Pancreas (tissue), 10 donors: Measurements from ENCODE around the gene MEGF11. TPM values are rescaled to one million over a fixed set of nuclear protein-coding genes. Genes with fewer than 3 reads are reported as not detected.

Experiments
- ATAC-seq, 4 donors: fragments of 200-7000 bp; cut with Tn5 transposase; one replicate each; pipeline versions ENCODE4 v1.8.0 to v1.9.1; 2020; ENCODE audit warnings: mild to moderate bottlenecking in 4 of 4, moderate library complexity in 4 of 4
- DNase-seq, 6 donors: peaks; one replicate each; pipeline ENCODE4 v3.0.0-alpha.2; 2020
- FAIRE-seq: peaks from 2 replicates; lab custom pipeline; 2012; peaks lifted over from hg19 to GRCh38; lab: Jason Lieb, UNC
- H3K27ac ChIP-seq, 4 donors: fragments of 200-600 bp; sonication (generic); 1 replicate in 3 of 4; 2 replicates in 1 of 4; pipeline versions ENCODE4 v1.5.0 to v1.8.0; 2020
- H3K27me3 ChIP-seq, 4 donors: fragments of 200-600 bp; one replicate each; pipeline ENCODE4 v1.8.0; 2021
- H3K36me3 ChIP-seq, 3 donors: fragments of 200-600 bp; sonication (generic) in 1 of 3; one replicate each; pipeline versions ENCODE4 v1.5.0 to v1.8.0; 2020 to 2021
- H3K4me1 ChIP-seq, 3 donors: fragments of 200-600 bp; one replicate each; pipeline ENCODE4 v1.8.0; 2021
- H3K4me3 ChIP-seq, 4 donors: fragments of 200-600 bp; sonication (generic) in 2 of 4; one replicate each; pipeline versions ENCODE4 v1.5.0 to v1.8.0; 2020 to 2021
- H3K9me3 ChIP-seq, 4 donors: fragments of 200-600 bp; one replicate each; pipeline ENCODE4 v1.8.0; 2021
- WGBS, 2 donors: extraction: QIAGEN DNeasy Blood & Tissue Kit; methylation state at CpG; one replicate each; pipeline ENCODE4 v1.1.7; 2013; 5-methylcytosine and 5-hydroxymethylcytosine counted together
- intact Hi-C, 3 donors: fragments of 100-400 bp; cut with DNase I; formaldehyde crosslinking; loops; one replicate each; pipeline versions ENCODE4 v1.11.1 to v1.14.2; 2022
- polyA plus RNA-seq, 2 donors: library from polyadenylated mRNA; stranded (reverse); fragments of 200-250 nt; gene quantifications; one replicate each; pipeline ENCODE4 v1.2.3, GENCODE V29; 2013
- total RNA-seq, 6 donors: library from RNA; stranded (reverse); fragmentation: NEBNext Ultra II Directional in 4 of 6; extraction: Animal tissue kit (Norgen Biotek cat#: 25700) in 4 of 6; gene quantifications; one replicate each; pipeline versions ENCODE4 v1.2.1 to v1.2.4, GENCODE V29; 2021 to 2023
- TF ChIP-seq, protein P1 (sequence below), 4 donors: fragments of 200-600 bp; sonication (generic) in 3 of 4; IDR thresholded peaks; one replicate each; pipeline versions ENCODE4 v1.5.0 to v1.8.0; 2021; ENCODE audit warnings: antibody characterized with exemption in 4 of 4
- donor health status: healthy with polysubstance abuse.
- donor health status: DM: no; HTN: no; CAD: no; lungs with moderate emphysema.
- donor health status: DM: no; HTN: no; CAD: no.
- donor health status: control.
- donor health status: control.
- donor health status: Bipolar disorder and iron deficiency.
- donor health status: DM: yes; HTN: yes; CAD: no.
- donor health status: DM: no; HTN: no; CAD: no.
- donor health status: DM: no; HTN: no; CAD: no.
- donor health status: DM: yes; HTN: yes; CAD: no.

The MEGF11 gene
- total and polyA plus RNA-seq, 8 donors: 0.19 to 0.87 (median 0.37) TPM

DNA sequence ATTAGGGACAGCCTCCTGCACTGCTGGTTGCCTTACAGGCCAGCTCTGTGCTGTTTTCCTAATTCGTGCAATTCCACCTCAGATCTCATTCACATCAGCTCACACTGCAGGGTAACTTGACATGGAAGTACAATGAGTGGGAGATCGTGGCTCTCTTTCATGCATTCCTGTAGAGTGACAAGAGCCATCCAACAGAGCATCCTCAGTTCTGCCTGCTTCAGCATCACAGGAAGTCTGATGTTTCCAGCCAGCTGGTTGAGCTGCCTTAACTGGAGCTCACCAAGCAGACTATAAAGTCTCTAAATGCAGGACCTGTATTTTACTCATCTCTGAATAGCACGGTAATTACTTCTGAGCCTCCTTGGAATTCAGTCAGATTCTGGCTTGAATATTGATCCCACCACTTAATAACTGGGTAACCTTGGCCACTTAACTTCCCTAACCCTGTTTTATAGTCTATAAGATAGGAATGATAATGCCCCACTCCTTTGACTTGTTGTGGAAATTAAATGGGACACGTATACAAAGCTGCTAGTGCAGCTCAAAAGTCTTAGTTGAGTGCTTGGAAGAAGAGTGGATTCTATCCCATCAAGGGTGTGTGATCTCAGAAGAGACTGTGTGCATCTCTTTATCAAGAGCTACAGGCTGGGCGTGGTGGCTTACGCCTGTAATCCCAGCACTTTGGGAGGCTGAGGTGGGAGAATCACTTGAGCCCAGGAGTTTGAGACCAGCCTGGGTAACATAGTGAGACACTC is 38.4 kb upstream of the MEGF11 start:
- ATAC-seq: no peak
- Histone ChIP-seq H3K36me3 (no peaks in the 10 kb centered on the region), H3K4me1 (peaks cover 8 to 30% (median 25%) of the 10 kb centered on the region in 3 donors), H3K4me3 (peak overlapping the region in 1 of 4 donors; percentile 78), H3K27me3 (no peaks in the 10 kb centered on the region), H3K27ac (peak overlapping the region in 2 of 4 donors; percentile 92), H3K9me3 (no peaks in the 10 kb centered on the region)
- TF ChIP-seq, protein P1, sequence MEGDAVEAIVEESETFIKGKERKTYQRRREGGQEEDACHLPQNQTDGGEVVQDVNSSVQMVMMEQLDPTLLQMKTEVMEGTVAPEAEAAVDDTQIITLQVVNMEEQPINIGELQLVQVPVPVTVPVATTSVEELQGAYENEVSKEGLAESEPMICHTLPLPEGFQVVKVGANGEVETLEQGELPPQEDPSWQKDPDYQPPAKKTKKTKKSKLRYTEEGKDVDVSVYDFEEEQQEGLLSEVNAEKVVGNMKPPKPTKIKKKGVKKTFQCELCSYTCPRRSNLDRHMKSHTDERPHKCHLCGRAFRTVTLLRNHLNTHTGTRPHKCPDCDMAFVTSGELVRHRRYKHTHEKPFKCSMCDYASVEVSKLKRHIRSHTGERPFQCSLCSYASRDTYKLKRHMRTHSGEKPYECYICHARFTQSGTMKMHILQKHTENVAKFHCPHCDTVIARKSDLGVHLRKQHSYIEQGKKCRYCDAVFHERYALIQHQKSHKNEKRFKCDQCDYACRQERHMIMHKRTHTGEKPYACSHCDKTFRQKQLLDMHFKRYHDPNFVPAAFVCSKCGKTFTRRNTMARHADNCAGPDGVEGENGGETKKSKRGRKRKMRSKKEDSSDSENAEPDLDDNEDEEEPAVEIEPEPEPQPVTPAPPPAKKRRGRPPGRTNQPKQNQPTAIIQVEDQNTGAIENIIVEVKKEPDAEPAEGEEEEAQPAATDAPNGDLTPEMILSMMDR (IDR thresholded peaks at IDR 0.05): no peak
- intact Hi-C loops: no loop called here
- FAIRE-seq: no peak
- WGBS, 2 donors: 66 to 69% methylated on average over 6 of the region's 6 CpGs
- DNase-seq: no peak

GRCh38 chr15:66290518-66290917 is 37.0 kb upstream of the MEGF11 start:
- no peaks in the 10 kb centered on the region for H3K9me3 ChIP-seq
- intact Hi-C loops: no loop called here
- H3K27ac ChIP-seq: no peak overlapping the region
- peaks cover under 1 to 23% (median 21%) of the 10 kb centered on the region in 3 donors for H3K4me1 ChIP-seq
- TF ChIP-seq, protein P1 (IDR thresholded peaks at IDR 0.05): no peak
- H3K27me3 ChIP-seq: no peaks in the 10 kb centered on the region
- no peaks in the 10 kb centered on the region for H3K36me3 ChIP-seq
- ATAC-seq: no peak
- no peak for FAIRE-seq
- DNase-seq: no peak
- H3K4me3 ChIP-seq: no peak overlapping the region

DNA sequence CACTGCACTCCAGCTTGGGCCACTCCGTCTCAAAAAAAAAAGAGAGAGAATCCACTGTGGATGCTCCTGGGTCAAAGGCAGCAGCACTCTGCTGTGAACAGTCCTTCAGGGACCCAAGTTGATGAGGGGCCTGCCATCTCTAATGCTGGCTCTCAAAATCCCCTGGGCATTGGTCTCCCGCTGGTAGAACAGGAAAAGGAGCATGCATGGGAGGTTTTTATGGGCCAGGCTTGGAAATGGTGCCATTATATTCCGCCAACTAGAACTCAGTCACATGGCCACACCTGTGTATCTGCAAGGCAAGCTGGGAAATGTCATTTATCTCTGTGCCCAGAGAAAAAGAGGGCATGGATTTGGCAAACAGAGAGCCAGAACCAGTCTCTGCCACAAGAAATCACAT is 36.5 kb upstream of the MEGF11 start:
- WGBS, 2 donors: 95 to 96% methylated on average over 3 of the region's 3 CpGs
- TF ChIP-seq, protein P1 (IDR thresholded peaks at IDR 0.05): no peak
- no peaks in the 10 kb centered on the region for H3K36me3 ChIP-seq
- intact Hi-C loops: no loop called here
- no peaks in the 10 kb centered on the region for H3K9me3 ChIP-seq
- H3K4me1 ChIP-seq: peaks cover 0 to 18% (median 16%) of the 10 kb centered on the region in 3 donors
- no peak overlapping the region for H3K27ac ChIP-seq
- H3K4me3 ChIP-seq: no peak overlapping the region
- no peak for DNase-seq
- no peaks in the 10 kb centered on the region for H3K27me3 ChIP-seq
- ATAC-seq: no peak
- FAIRE-seq: no peak

- intact Hi-C loops: loop anchor here in 1 of 3 donors (10.0 kb wide), 1 partner anchor 314 kb away; no protein-coding TSS in a partner anchor
- DNase-seq (no peak), ATAC-seq (no peak), FAIRE-seq (no peak)
- H3K27ac ChIP-seq: no peak overlapping the region
- WGBS, 2 donors: 74% methylated on average over 6 of the region's 6 CpGs
- no peaks in the 10 kb centered on the region for H3K9me3 ChIP-seq
- H3K36me3 ChIP-seq: no peaks in the 10 kb centered on the region
- TF ChIP-seq, protein P1 (IDR thresholded peaks at IDR 0.05): no peak
- H3K4me1 ChIP-seq: peaks cover 0 to 11% (median 10%) of the 10 kb centered on the region in 3 donors
- H3K4me3 ChIP-seq: no peak overlapping the region
- no peaks in the 10 kb centered on the region for H3K27me3 ChIP-seq
Observed at GRCh38 chr15:66288551-66289185, 35.1 kb upstream of the MEGF11 start.

DNA sequence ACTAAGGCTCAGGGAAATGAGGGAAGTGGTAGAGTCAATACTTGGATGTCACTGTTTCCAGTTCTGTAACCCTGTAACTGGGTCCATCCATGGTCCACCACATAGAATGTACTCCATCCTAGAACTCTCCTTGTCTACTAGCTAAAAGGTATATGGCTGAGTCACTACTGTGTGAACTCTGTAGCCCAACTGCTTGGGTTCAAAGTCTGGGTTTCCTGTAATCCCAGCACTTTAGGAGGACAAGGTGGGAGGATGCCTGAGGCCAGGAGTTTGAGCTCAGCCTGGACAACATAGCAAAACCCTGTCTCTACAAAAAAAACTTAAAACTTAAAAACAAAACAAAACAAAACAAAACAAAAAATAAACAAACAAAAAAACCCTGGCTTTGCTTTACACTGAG is 34.5 kb upstream of the MEGF11 start:
- Histone ChIP-seq H3K36me3 (no peaks in the 10 kb centered on the region), H3K27me3 (no peaks in the 10 kb centered on the region), H3K4me1 (peaks cover 0 to 11% (median 10%) of the 10 kb centered on the region in 3 donors), H3K27ac (no peak overlapping the region), H3K4me3 (no peak overlapping the region), H3K9me3 (no peaks in the 10 kb centered on the region)
- ATAC-seq: no peak
- no peak for FAIRE-seq
- TF ChIP-seq, protein P1 (IDR thresholded peaks at IDR 0.05): no peak
- intact Hi-C loops: loop anchor here in 1 of 3 donors (10.0 kb wide), 1 partner anchor 313 kb away; no protein-coding TSS in a partner anchor
- DNase-seq: no peak
